HT-29 (cell line): ENCODE data around the gene GTF2B. TPM values are rescaled to one million over a fixed set of nuclear protein-coding genes. Genes with fewer than 3 reads are reported as not detected.
"Not testable (repeated sequence)": the region's sequence is repeated elsewhere in the genome, so short reads cannot be mapped to it uniquely, and the experiment has no call there.

Experiments
- DNase-seq: peaks from one replicate; pipeline ENCODE4 v3.0.0-alpha.2; 2015; ENCODE audit warnings: low spot score
- total RNA-seq: library from RNA; depleted of rRNA; stranded (reverse); fragments of >200 nt; shearing (Covaris generic); gene quantifications from 2 replicates; pipeline ENCODE4 v1.2.3, GENCODE V29; 2014

GTF2B gene
- total RNA-seq, 1 experiment from 2014 or later = 19.2 TPM

- DNase-seq = no peak
These were observed 8.2 kb downstream of the GTF2B start for GRCh38 chr1:88883156-88883555.

- not testable (repeated sequence) for DNase-seq
These were observed 10.7 kb downstream of the GTF2B start for GRCh38 chr1:88880717-88881116.

GRCh38 chr1:88878731-88879130, 12.6 kb downstream of the GTF2B start:
- DNase-seq = no peak

GRCh38 chr1:88877911-88878310, 13.5 kb downstream of the GTF2B start:
- DNase-seq = no peak

- peak; percentile 49 for DNase-seq
These were observed 14.0 kb downstream of the GTF2B start for GRCh38 chr1:88877382-88877825.

- DNase-seq = no peak
These were observed 14.6 kb downstream of the GTF2B start for GRCh38 chr1:88876573-88877365.

GRCh38 chr1:88875595-88875994, 15.8 kb downstream of the GTF2B start:
- no peak for DNase-seq

GRCh38 chr1:88873737-88874349, 17.5 kb downstream of the GTF2B start:
- DNase-seq = no peak

GRCh38 chr1:88869644-88870043, 21.7 kb downstream of the GTF2B start:
- not testable (repeated sequence) for DNase-seq

GRCh38 chr1:88867743-88868521, 23.4 kb downstream of the GTF2B start:
- DNase-seq = no peak

- no peak for DNase-seq
These were observed 39.9 kb downstream of the GTF2B start for GRCh38 chr1:88851303-88852063.

GRCh38 chr1:88847643-88848042, 43.7 kb downstream of the GTF2B start:
- no peak for DNase-seq

GRCh38 chr1:88825721-88826120, 65.6 kb downstream of the GTF2B start:
- no peak for DNase-seq

GRCh38 chr1:88819642-88820041, 71.7 kb downstream of the GTF2B start:
- not testable (repeated sequence) for DNase-seq

GRCh38 chr1:88813471-88813870, 77.9 kb downstream of the GTF2B start:
- DNase-seq = no peak

- no peak for DNase-seq
These were observed 79.0 kb downstream of the GTF2B start for GRCh38 chr1:88812366-88812765.

GRCh38 chr1:88803444-88803843, 87.9 kb downstream of the GTF2B start:
- no peak for DNase-seq

- no peak for DNase-seq
These were observed 88.4 kb downstream of the GTF2B start for GRCh38 chr1:88802950-88803349.
